ENCODE measurements around the gene GAS6. TPM values are rescaled to one million over a fixed set of nuclear protein-coding genes. Genes with fewer than 3 reads are reported as not detected.
"Not testable (repeated sequence)": the region's sequence is repeated elsewhere in the genome, so short reads cannot be mapped to it uniquely, and the experiment has no call there.

Gene GAS6
- polyA plus RNA-seq, 3 donors = 32.3 to 151 (median 118) TPM

DNA sequence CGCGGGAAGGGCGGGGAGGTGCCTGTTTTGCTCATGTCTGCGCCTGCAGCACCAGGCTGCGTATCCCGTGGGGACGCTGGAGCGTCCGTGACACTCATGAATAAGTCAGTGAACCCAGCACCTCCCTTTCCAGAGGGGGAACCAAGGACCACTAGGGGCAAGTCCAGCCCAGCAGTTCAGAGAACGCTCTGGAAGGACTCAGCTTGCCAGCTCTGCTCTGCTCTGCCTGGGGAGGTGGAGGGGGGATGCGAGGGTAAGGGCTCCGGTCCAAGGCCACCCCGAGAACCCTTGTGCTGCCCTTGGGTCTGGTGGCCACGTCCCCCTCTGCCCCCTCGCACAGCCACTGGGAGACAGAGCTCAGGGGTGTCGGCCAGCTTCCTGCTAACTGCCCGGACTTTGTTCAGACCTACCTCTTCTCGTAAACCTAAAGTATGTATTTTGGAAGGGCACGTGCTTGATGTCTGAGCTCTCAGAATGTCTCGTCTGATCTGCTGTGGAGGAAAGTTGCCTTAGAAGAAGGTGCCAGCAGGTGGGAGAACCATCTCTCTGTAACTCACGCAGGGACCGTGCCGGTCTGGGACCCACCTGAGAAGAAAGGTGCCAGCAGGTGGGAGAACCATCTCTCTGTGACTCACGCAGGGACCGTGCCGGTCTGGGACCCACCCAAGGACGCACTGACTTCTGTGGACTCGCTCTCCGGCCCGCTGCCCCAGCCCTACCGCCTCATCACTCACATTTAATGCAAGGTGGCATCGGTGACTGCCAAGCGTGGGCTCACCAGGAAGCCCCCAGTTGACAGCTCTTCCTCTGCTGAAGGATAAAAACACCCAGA, 70.8 kb downstream of the GAS6 start:
- H3K27ac ChIP-seq (ENCODE audit: low read depth, low read length) = no peak overlapping the region
- WGBS, 3 donors = 71 to 82% (median 75%) methylated on average over 33 of the region's 33 CpGs

DNA sequence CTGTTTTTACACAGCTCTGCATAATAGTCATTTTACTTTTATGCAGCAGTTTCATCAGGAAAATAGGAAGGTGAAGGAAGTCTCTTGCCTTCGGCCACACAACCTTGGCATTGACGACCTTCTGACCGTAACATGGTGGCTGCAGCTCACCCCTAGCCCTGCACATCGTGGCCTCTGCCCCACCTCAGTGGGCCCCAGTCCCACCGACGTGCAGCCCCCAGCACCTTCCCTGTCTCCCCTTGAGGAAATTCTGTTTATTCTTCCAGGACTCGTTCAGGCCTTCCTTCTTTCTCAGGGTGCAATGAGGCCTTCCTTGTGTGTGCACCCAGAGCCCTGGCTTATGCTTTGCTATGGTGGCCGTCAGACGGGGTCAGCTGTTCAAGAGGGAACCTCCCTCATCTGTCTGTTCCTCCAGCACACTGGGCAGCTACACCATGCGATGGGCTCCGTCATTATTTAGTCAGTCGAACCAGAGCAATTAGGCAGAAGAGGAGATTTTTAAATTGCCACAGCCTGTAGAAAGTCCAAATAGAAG, 71.6 kb downstream of the GAS6 start:
- H3K27ac ChIP-seq (ENCODE audit: low read depth, low read length) = no peak overlapping the region
- 65 to 81% (median 67%) methylated on average over 12 of the region's 12 CpGs for WGBS, 3 donors

DNA sequence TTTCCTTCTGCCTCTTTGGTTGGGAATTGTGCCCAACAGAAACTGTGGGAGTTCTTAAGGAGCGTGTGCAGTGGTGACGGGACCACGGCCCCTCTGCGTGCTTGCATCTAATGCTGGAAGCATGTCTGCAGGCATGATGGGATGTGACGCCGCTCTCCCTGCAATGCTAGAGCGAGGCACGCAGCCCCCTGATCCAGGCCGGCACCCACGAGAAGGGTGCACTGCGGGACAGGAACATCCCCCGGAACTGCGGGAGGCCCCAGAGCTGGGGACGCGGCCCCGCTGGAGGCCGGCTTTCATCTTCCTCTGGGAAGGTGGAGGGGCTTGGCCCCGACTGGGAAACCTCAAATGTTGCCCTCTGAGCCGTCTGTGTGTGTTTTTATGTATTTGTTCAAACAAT, 72.1 kb downstream of the GAS6 start:
- 63 to 71% (median 66%) methylated on average over 19 of the region's 19 CpGs for WGBS, 3 donors
- no peak overlapping the region for H3K27ac ChIP-seq (ENCODE audit: low read depth, low read length)

DNA sequence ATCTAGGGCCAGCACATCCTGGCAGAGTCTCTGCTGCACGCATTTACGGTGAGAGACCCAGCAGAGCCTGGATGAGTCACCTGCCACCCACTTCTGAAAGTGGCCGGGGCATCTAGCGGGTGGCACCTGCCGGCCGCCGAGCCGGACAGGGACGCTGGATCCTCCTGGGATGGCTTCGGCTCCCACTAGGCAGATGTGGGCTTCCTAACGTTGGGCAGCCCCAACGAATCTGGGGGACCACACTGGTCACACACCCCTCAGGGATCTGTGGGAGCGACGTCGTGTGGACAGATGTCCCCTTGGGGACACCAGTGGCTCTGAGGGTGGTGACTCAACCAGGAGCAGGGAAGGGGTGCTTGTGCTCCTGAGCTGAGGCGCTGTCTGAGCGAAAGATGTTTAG, 72.7 kb downstream of the GAS6 start:
- no peak overlapping the region for H3K27ac ChIP-seq (ENCODE audit: low read depth, low read length)
- 70 to 86% (median 80%) methylated on average over 17 of the region's 17 CpGs for WGBS, 3 donors

DNA sequence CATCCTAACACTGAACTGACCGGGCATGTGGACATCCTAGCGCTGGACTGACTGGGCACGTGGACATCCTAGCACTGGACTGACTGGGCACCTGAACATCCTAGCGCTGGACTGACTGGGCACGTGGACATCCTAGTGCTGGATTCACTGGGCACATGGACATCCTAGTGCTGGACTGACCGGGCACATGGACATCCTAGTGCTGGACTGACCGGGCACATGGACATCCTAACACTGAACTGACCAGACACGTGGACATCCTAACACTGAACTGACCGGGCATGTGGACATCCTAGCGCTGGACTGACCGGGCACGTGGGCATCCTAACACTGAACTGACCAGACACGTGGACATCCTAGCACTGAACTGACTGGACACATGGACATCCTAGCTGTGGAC, 73.9 kb downstream of the GAS6 start:
- H3K27ac ChIP-seq (ENCODE audit: low read depth, low read length) = not testable (repeated sequence)
- WGBS, 3 donors = 85 to 91% (median 86%) methylated on average over 12 to 13 of the region's 13 CpGs

DNA sequence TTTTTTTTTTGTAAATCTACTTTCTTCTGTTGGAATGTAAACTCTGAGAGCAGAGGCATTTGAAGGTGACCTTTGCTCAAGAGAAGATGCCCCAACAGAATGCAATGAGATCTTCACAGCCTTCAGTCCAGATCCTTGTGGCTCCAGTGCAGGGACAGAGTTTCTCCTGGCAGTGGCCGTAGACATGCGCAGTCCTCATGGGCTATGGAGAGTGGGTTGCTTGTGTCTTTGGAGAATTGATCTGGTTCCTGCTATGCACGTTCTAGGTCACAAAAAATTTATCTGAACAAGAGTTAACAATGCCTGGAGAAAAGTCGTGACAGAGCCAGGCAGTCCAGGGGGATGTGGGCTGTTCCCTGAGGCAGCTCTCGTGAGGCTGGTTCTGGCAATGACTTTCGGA, 74.7 kb downstream of the GAS6 start:
- no peak overlapping the region for H3K27ac ChIP-seq (ENCODE audit: low read depth, low read length)
- WGBS, 3 donors = 73 to 77% (median 75%) methylated on average over 6 of the region's 6 CpGs

DNA sequence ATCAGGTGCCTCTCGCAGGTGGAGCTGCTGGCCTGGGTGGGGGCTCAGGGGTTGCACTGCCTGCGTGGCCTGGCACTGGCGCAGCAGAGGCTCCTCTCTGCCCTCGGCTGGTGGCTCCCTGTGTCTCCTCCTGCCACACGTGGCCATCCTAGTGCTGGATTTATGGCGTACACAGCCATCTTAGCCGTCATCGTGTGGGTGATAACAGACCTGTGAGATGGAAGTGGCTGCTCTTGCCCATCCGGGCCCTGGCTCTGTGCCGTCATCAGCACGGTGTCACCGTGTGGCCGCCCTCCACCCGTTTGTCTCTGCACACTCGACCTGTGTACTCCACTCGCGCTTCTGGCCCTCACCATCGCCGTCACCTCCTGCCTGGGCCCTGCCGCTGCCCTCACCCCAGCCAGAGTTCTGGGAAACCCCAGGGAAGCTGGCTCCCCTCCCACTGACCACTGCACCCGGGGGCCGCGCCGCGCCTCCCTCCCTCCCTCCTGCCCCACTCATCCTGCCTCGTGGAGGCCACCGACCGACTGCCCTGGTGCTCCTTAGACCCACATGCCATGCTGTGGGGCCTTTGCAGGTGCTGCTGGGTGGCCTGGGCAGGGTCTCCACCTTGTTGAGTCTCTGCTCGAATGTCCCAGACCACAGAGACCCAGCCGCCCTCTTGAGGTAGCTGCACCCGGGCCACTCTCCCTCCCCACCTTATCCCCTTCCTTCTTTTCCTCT, 75.3 kb downstream of the GAS6 start:
- no peak overlapping the region for H3K27ac ChIP-seq (ENCODE audit: low read depth, low read length)
- WGBS, 3 donors = 84 to 87% (median 84%) methylated on average over 31 of the region's 31 CpGs

DNA sequence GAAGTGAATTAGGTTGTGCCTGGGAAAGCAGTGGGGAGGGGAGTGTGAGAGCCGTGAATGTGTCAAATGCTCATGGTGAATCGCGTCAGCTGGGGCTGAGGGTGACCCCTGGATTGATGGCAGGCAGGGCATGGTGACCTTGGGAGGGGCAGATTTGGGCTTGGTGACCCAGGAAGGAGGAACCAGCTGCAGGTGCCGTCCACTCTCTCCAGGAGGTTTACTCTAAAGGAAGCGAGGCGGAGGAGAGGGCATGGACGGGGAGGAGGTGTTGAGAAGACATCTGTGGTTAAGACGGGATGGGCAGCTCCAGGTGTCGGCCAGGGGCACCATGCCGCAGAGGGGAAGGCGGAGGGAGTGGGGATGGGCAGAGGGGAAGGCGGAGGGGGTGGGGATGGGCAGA, 76.2 kb downstream of the GAS6 start:
- WGBS, 3 donors = 51 to 79% (median 78%) methylated on average over 11 to 12 of the region's 12 CpGs

DNA sequence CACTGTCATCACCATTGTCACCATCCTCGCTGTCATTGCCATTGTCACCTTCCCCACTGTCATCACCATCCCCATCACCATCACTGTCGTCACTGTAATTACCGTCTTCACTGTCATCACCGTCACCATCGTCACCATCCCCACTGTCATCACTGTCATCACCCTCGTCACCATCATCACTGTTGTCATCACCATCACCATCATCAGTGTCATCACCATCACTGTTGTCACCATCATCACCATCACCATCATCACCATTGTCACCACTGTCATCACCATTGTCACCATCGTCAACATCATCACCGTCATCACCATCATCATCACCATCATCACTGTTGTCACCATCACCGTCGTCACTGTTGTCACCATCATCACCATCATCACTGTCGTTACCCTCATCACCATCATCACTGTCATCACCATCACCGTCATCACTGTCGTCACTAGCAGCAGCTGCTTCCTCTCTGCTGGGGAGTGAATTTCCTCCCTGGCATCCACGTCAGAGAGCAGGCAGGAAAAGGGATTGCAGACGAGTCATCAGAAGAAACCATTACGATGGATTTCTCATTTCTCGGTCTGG, 77.5 kb downstream of the GAS6 start:
- H3K27ac ChIP-seq (ENCODE audit: low read depth, low read length) = no peak overlapping the region
- WGBS, 3 donors = 66 to 85% (median 77%) methylated on average over 17 of the region's 17 CpGs

More for the DNA sequence above, 76.2 kb downstream of the GAS6 start:
- H3K27ac ChIP-seq (ENCODE audit: low read depth, low read length) = no peak overlapping the region

DNA sequence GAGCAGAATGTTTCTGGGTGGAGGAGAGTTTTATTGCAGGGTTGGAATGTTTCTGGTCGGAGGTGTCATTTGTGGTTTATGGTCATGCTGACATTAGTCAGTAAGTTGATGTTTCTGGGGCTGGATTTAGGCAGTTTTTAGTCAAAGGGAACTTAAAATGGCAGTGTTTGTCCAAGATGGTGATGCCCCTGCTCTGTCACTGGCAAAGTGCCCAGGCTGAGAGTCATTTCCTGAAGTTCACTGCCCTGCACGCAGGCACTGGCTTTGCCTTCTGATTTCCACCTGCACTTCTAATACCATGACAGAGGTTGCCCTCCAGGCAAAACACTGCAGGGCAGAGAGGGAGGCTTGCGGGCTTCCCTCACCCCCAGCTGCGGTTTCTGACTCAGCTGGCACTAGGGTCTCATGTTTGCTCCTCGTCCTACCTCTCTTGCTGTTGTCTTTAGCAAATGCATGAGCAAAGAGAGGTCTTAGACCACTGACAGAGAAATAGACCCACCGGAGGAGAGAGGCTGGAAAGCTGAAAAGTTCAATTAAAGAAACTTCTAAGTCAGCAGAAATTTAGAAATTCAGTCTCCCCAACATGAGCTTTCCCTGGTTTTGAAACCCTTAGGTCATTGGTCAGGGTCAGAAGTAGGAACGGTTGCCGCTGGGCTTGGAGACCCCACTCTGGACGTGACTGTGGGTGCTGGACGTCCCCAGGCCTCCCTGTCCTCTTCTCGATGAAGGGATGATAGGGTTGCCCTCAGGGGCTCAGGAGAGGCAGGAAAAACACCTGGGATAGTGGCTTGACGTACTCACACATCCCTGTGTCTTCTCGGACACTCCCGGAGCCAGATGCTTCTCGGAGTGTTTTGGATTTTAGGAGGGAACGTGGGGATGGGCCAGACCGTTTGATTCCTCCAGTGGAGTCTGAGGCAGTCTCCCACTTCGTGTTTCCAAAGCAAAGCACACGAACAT, 78.5 kb downstream of the GAS6 start:
- H3K27ac ChIP-seq (ENCODE audit: low read depth, low read length) = no peak overlapping the region
- WGBS, 3 donors = 81 to 88% (median 85%) methylated on average over 19 of the region's 19 CpGs

DNA sequence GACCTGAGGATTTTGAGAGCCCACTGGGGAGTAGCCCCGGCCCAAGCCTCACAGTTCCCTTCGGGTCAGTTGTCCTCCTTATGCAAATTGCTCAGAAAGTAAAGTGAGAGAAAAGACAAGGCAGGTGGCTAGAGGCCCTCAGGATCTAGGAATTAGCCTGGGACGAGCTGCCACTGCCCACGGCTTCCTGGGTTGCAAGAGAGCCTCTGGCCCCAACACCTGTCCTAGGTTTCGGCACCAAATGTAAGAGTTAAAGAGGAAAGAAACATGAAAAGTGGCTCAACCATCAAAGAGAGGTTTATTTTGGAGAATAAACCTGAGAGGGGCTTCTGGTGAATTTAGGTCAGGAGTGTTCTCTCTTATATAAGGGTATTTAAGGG, 79.2 kb downstream of the GAS6 start:
- H3K27ac ChIP-seq (ENCODE audit: low read depth, low read length) = no peak overlapping the region
- WGBS, 3 donors = 65 to 95% (median 78%) methylated on average over 5 of the region's 5 CpGs

DNA sequence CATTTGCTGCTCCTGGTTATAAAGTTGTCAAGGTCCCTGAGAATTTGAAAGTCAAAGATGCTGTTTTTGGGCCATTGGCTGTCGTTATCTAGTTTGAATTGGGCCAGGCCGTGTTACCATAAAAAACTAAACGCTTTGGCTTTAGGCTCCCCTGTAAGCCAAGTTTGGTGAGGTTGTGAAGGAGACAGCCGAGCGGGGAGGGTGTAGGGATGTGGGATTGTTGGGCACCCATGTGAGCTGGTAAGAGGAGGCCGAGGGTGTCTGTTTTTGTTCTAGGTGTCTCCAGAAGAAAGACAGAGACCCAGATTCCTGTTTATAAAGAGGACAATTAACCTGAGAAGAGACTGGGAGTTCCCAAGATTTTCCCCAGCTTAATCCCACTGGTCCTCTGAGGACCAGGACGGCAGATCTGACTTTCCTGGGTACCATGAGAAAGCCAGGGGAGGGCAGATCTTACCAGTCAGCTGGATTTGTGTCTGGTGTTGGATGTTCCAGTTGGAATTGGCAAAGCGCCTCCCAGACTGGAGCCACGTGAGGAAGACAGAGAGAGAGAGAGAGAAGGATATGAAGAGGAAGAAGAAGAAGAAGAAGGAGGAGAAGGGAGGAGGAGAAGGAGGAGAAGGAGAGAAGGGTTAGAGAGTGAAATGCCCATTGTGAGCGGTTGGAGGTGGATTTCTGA, 79.8 kb downstream of the GAS6 start:
- 80 to 85% (median 82%) methylated on average over 10 of the region's 10 CpGs for WGBS, 3 donors
- no peak overlapping the region for H3K27ac ChIP-seq (ENCODE audit: low read depth, low read length)

DNA sequence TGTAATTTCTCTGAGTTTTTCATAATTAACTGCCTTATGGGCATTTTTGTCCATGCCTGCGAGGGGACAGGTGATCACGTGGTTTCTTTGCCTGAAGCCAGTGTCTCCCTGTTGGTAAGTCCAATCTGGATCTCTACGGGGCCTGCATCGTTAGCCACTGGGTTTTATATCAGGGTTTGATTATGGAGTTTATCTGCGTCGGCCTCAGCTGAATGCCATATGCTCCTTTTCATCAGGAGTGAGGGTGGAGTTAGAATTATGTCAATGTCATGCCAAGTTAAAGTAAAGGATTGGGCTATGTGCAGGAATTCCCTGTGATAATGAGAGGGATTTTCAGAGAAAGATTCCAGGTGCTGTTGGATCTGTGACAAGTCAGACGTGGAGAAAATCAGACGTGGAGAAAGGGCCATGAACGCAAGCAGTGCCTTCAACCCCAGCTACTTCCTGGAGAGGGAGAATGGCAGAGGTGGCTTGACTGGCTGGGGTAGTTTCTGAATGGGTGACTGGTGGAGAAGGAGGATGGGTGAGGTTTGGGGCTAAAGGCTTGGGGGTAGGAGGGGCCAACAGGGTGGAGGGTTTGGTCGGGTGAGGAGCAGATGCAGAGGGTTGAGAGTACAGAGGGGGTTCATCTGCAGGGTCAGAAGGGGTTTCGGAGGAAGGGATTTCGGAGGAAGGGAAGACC, 80.5 kb downstream of the GAS6 start:
- H3K27ac ChIP-seq (ENCODE audit: low read depth, low read length) = no peak overlapping the region
- WGBS, 3 donors = 56 to 76% (median 76%) methylated on average over 12 of the region's 12 CpGs

DNA sequence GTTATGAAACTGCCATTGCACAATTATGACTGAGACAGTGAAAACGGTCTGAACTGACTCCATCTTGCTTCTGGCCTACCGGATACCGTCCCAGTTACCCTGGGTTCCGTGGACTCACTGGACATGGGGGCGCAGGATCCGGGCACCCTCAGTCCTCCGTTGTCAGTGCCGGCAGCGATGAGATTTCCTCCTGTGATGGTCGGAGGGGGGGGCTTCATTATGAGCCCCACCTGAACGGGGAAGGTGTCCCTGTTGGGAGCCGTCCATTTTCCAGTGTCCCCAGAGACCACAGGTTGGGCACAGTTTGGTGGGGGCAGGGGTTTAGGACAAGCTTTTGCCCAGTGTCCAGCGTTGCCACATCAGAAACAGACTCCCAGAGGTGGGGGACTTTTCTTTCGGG, 81.4 kb downstream of the GAS6 start:
- 77 to 83% (median 81%) methylated on average over 14 of the region's 14 CpGs for WGBS, 3 donors
- H3K27ac ChIP-seq (ENCODE audit: low read depth, low read length) = no peak overlapping the region

DNA sequence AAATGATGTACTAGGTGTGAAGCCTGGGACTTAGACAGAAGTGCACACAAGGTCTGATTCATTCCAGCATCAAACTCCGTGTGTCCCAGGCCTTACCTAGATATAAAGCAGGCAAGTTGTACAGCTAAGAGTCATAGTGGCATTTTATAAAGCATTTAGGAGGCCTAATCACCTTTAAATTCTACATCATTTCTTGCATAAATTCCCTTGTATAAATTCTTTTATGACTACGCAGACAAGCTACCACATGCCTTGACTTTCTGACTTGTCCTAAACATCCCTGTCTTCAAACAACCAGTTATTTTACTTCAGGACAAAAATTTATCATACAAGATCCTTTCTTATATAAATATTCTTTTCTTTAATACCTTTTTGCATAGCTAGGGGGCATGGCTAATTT, 82.3 kb downstream of the GAS6 start:
- H3K27ac ChIP-seq (ENCODE audit: low read depth, low read length) = no peak overlapping the region
- WGBS, 3 donors = 76 to 89% (median 85%) methylated on average over 2 of the region's 2 CpGs

DNA sequence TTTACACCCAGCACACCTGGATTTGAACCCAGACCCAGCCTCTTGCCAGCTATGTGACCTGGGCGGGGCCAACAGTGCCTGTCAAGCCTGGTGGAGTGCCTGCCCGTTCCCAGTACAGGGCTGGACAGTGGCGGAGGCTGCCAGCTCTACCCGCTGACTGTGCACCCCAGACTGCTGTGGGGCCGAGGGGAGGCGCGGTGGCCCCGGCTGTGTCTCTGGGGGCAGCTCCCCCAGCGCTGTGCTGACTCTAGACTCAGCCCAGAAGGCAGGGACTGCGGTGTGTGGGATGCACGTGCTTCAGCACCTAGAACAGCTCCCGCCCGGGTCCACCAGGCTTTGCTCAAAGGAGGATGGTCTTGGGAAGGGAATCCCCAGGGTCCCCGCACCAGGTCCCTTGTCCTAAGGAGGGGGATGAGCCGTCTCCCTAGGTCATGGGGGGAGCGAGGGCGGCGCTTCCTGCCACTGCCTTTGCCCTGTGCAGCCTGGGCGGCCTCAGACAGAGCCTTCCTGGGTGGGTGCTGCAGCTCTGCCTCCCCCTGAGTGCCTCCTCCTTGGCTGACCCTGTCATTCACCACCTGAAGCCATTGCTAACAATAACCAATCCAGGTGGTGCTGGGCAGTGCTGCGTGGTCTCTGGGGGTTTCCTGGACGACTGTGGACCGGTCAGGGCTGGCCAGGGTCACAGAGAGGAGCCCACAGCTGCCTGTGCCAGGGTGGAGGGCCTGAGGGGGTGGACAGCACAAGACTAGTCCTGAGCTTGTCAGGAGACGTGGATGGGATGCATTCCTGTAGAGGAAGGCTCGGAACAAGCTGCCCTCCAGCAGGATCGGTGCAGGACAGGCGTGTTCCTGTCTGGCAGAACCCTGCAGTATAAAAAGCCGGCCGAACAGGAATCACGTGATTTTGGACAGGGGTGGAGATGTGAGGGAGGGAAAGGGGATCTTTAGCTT, 86.3 kb downstream of the GAS6 start:
- H3K27ac ChIP-seq (ENCODE audit: low read depth, low read length) = no peak overlapping the region
- 37 to 44% (median 37%) methylated on average over 29 of the region's 29 CpGs for WGBS, 3 donors

All from adipose tissue (tissue), 3 donors.